ENCODE measurements around the gene GRK5.

Gene GRK5

DNA sequence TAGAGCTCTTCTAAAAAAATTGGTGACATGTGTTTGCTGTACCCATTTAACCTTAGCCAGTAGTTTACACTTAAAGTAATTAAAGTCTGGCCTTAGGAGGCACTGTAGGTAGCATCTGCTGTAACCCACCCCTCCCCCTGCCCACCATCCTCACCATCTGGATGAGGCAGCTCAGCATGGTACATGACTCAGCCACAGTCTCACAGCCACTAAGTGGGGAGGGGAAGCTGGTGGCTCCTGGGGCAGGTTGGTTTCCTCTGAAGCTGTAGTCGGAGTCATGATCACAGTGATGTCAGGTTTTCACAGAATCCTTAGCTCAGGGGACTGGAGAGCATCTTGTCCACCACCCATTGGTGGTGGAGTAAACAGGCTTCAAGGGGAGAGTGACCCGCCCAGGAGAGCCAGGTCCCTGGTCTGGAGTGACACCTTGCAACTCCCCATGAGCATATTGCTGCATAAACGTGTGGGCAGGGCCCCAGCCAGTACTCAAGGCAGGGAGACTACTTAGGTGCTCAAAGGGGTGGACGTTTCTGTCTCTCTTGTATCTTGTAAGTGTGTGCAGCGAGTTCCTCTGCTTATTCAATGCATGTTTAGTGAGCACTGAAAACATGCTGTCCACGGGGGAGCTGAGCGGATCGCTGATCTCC lies 125.9 kb downstream of the GRK5 start:
- Histone ChIP-seq H3K9ac (ENCODE audit: low read depth, low read length) (no peak overlapping the region), H3K4me3 (ENCODE audit: low read depth, low read length) (no peak overlapping the region), H3K9me3 (ENCODE audit: control insufficient read depth, insufficient read depth, low read length) (no peaks in the 10 kb centered on the region), H3K36me3 (ENCODE audit: control insufficient read depth, insufficient read depth, low read length) (no peaks in the 10 kb centered on the region), H3K27me3 (ENCODE audit: control insufficient read depth, insufficient read depth, low read length) (no peaks in the 10 kb centered on the region), H3K4me1 (ENCODE audit: control insufficient read depth, insufficient read depth, low read length) (no peaks in the 10 kb centered on the region)

DNA sequence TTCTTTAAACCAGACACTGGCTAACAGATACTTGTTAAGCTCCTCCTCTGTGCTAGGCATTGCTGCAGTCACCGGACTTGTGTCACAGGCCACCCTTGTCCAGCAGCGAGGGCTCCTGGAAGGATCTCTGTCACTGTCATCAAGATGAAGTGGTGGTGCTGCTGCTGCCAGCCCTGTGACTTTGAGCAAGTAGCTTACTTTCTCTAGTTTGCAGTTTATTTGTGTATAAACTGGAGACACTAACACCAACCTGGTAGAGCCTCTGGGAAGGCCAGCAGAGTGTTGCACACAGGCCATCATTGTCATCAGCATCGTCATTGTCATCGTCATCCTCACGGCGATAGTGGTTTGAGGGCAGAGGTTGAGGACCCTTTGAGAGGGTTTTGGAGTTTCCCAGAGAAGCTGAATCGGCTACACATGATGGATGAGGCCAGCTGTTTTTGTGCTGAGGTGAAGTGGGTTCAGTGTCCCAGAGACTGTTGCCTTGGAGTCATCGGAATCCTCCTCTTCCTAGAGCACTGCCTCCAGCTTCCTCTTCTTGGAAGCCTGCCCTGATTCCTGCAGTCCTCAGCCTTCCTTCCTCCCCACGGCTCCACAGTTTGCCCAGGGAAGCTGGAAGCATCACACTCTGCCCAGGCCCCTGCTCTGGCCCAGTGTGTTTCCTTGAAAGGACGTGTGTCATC lies 128.4 kb downstream of the GRK5 start:
- no peaks in the 10 kb centered on the region for H3K27me3 ChIP-seq (ENCODE audit: control insufficient read depth, insufficient read depth, low read length)
- H3K4me1 ChIP-seq (ENCODE audit: control insufficient read depth, insufficient read depth, low read length): no peaks in the 10 kb centered on the region
- H3K4me3 ChIP-seq (ENCODE audit: low read depth, low read length): no peak overlapping the region
- H3K9me3 ChIP-seq (ENCODE audit: control insufficient read depth, insufficient read depth, low read length): no peaks in the 10 kb centered on the region
- no peak overlapping the region for H3K9ac ChIP-seq (ENCODE audit: low read depth, low read length)
- no peaks in the 10 kb centered on the region for H3K36me3 ChIP-seq (ENCODE audit: control insufficient read depth, insufficient read depth, low read length)

DNA sequence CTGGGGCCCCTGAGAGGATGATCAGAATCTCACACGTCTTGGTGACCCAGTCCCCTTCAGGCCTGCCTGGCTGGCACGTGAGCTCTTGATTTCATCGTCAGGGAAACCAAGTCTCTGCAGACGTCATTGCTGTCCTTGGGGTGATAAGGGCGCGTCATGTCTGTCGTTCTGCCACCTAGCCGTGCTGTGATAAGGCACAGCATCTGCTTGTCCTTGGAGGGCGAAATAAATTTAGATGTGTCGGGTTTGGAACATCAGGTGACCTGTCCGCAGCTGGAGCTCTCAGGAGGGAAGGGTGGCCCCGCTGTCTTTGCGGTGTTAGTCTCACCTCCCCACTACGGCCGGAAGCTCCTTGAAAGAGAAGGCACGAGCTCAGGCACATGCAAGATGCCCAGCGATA lies 129.2 kb downstream of the GRK5 start:
- Histone ChIP-seq H3K9ac (ENCODE audit: low read depth, low read length) (no peak overlapping the region), H3K36me3 (ENCODE audit: control insufficient read depth, insufficient read depth, low read length) (no peaks in the 10 kb centered on the region), H3K9me3 (ENCODE audit: control insufficient read depth, insufficient read depth, low read length) (no peaks in the 10 kb centered on the region), H3K27me3 (ENCODE audit: control insufficient read depth, insufficient read depth, low read length) (no peaks in the 10 kb centered on the region), H3K4me3 (ENCODE audit: low read depth, low read length) (no peak overlapping the region), H3K4me1 (ENCODE audit: control insufficient read depth, insufficient read depth, low read length) (no peaks in the 10 kb centered on the region)

DNA sequence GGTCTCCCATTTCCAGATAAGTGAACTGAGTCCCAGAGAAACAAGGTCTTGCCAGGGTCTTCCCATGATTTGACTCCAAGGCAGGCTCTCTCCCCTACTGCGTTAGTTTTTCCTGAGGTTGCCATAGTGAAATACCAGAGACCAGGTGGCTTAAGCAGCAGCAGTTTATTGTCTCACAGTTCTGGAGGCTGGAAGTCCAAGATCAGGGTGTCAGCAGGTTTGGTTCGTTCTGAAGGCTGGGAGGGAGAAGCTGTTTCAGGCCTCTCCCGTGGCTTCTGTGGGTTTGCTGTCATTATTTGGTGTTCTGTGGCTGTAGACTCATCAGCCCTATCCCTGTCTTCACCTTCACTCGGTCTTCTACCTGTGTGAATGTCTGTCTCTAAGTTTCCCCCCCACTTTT lies 129.9 kb downstream of the GRK5 start:
- Histone ChIP-seq H3K27me3 (ENCODE audit: control insufficient read depth, insufficient read depth, low read length) (no peaks in the 10 kb centered on the region), H3K36me3 (ENCODE audit: control insufficient read depth, insufficient read depth, low read length) (no peaks in the 10 kb centered on the region), H3K9ac (ENCODE audit: low read depth, low read length) (no peak overlapping the region), H3K9me3 (ENCODE audit: control insufficient read depth, insufficient read depth, low read length) (no peaks in the 10 kb centered on the region), H3K4me1 (ENCODE audit: control insufficient read depth, insufficient read depth, low read length) (no peaks in the 10 kb centered on the region), H3K4me3 (ENCODE audit: low read depth, low read length) (no peak overlapping the region)

DNA sequence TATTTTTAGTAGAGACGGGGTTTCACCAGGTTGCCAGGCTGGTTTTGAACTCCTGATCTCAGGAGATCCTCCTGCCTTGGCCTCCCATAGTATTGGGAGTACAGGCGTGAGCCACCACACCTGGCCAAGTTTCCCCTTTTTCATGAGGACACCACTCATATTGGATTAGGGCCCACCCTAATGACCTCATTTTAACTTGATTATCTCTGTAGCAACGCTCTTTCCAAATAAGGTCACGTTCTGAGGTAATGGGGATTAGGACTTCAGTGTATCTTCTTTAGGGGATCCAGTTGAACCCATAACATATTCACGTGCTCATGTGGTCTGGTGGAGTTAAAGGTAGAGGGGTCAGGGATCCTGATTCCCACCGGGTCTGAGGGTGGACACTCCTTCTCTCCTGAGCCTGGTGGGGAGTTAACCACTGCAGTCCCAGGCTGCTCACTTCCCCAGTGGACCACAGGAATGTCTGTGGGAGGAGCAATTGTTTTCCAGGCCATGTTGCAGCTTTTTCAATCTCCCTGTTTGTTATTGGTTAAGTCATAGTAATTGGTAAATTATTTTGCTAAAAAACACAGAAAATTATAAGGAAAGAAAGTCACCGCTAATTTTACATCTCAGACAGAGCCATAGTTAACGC lies 130.5 kb downstream of the GRK5 start:
- H3K4me3 ChIP-seq (ENCODE audit: low read depth, low read length): no peak overlapping the region
- H3K4me1 ChIP-seq (ENCODE audit: control insufficient read depth, insufficient read depth, low read length): no peaks in the 10 kb centered on the region
- no peaks in the 10 kb centered on the region for H3K9me3 ChIP-seq (ENCODE audit: control insufficient read depth, insufficient read depth, low read length)
- no peaks in the 10 kb centered on the region for H3K27me3 ChIP-seq (ENCODE audit: control insufficient read depth, insufficient read depth, low read length)
- H3K9ac ChIP-seq (ENCODE audit: low read depth, low read length): no peak overlapping the region
- H3K36me3 ChIP-seq (ENCODE audit: control insufficient read depth, insufficient read depth, low read length): no peaks in the 10 kb centered on the region

DNA sequence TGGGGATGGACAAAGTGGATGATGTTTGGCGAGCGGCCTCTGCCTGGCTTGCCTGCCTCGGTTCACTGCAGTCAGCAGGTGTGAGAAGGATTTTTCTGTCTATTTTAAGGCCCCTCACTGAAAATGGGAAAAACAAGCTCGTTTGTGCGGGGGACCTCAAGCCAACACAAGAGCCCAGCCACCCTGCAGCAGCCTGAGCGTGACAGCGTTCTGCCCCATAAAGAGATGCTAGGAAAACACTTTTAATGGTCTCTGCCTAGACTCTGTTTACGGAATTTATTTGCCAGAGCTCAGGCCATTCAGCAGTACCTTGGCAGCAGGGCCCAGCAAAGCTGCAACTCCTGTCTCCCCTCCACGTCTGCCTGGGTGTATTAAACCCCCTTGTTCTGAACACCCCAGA lies 131.7 kb downstream of the GRK5 start:
- H3K36me3 ChIP-seq (ENCODE audit: control insufficient read depth, insufficient read depth, low read length): no peaks in the 10 kb centered on the region
- no peaks in the 10 kb centered on the region for H3K27me3 ChIP-seq (ENCODE audit: control insufficient read depth, insufficient read depth, low read length)
- H3K4me3 ChIP-seq (ENCODE audit: low read depth, low read length): no peak overlapping the region
- H3K4me1 ChIP-seq (ENCODE audit: control insufficient read depth, insufficient read depth, low read length): no peaks in the 10 kb centered on the region
- H3K9ac ChIP-seq (ENCODE audit: low read depth, low read length): no peak overlapping the region
- H3K9me3 ChIP-seq (ENCODE audit: control insufficient read depth, insufficient read depth, low read length): no peaks in the 10 kb centered on the region

DNA sequence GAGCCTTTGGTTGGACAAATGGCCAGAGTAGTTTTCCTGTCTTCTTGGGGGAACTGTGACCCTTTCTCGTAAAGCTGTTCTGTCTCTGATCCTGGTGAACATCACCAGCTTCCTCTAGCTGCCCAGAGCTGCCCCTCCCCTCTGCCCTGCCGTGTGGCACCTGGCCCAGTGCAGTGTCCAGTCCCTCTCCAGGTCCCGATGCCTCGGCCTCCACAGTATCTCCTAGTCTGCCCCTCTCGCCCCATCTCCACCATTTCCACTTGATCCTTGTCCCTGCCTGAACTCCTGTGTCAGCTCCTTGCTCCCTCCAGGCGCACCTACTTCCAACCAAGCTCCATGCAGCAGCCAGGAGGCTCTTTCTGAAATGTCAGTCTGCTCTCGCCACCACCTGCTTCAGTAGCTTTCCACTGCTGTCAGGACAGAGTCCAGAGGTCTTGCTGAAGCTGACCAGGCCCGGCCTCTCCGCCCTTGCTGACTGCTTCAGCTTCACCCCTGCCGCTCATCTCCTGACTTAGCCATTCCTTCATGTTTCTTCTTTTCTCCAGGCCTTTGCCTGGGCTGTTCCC lies 133.6 kb downstream of the GRK5 start:
- Histone ChIP-seq H3K36me3 (ENCODE audit: control insufficient read depth, insufficient read depth, low read length) (no peaks in the 10 kb centered on the region), H3K9me3 (ENCODE audit: control insufficient read depth, insufficient read depth, low read length) (no peaks in the 10 kb centered on the region), H3K27me3 (ENCODE audit: control insufficient read depth, insufficient read depth, low read length) (no peaks in the 10 kb centered on the region), H3K9ac (ENCODE audit: low read depth, low read length) (no peak overlapping the region), H3K4me3 (ENCODE audit: low read depth, low read length) (no peak overlapping the region), H3K4me1 (ENCODE audit: control insufficient read depth, insufficient read depth, low read length) (no peaks in the 10 kb centered on the region)

DNA sequence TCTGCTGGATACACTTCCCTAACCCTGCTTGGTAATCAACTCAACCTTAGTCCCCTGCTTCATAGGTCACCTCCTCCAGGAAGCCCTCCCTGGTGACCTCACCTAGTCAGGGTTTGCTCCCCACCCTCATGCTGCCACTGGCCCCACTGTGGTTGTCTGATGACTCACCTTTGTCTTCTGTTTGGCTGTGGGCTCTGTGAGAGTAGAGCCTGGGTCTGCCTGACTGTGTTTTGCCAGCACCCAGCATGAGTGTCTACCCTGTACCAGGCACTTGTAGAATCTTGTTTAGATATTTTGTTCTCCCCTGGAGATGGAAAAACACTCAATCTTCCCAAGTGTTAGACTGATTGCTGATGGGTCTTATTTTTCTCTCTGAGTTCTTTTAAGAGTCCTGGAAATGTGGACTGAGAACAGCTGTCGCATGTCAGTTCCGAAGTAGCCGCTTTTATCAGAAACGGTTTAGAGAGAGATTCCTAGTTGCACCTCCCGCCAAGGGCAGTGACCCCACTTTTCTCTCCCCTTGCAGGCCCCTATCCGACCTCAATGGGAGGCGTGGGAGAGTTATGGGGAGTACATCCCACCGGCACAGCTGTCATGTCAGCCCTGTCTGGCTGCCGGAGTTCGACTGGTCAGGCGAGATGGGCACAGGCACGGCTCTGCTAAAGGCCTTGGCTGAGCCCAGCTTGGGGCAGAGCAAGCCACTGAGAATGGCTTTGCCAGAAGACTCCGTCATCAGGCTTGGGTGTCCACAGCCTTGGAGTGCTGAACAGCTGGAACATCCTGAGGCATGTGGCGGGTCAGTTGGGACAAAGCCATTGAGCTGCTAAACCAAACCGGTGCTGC lies 134.3 kb downstream of the GRK5 start:
- no peaks in the 10 kb centered on the region for H3K9me3 ChIP-seq (ENCODE audit: control insufficient read depth, insufficient read depth, low read length)
- no peaks in the 10 kb centered on the region for H3K36me3 ChIP-seq (ENCODE audit: control insufficient read depth, insufficient read depth, low read length)
- no peaks in the 10 kb centered on the region for H3K27me3 ChIP-seq (ENCODE audit: control insufficient read depth, insufficient read depth, low read length)
- no peak overlapping the region for H3K4me3 ChIP-seq (ENCODE audit: low read depth, low read length)
- H3K9ac ChIP-seq (ENCODE audit: low read depth, low read length): no peak overlapping the region
- no peaks in the 10 kb centered on the region for H3K4me1 ChIP-seq (ENCODE audit: control insufficient read depth, insufficient read depth, low read length)

DNA sequence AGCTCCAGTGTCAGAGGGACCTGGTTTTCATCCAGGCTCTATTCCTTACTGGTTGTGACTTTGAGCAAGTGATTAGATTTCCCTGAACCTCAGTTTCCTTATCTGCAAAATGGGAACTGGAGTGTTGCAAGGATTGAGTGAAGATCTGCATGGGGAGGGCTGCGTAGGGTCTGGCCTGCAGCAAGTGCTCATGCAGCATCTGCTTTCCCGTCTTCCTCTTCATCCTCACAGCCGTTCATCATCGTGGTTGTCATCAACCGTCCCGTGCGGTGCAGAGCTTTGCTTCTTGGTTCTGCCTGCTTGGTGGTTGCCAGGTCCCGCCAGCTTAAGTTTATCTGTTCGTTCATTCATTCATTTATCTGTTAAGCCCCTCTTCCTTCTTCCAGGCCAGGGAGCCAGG lies 135.0 kb downstream of the GRK5 start:
- H3K4me1 ChIP-seq (ENCODE audit: control insufficient read depth, insufficient read depth, low read length): no peaks in the 10 kb centered on the region
- H3K27me3 ChIP-seq (ENCODE audit: control insufficient read depth, insufficient read depth, low read length): no peaks in the 10 kb centered on the region
- H3K9me3 ChIP-seq (ENCODE audit: control insufficient read depth, insufficient read depth, low read length): no peaks in the 10 kb centered on the region
- no peaks in the 10 kb centered on the region for H3K36me3 ChIP-seq (ENCODE audit: control insufficient read depth, insufficient read depth, low read length)
- H3K9ac ChIP-seq (ENCODE audit: low read depth, low read length): no peak overlapping the region
- H3K4me3 ChIP-seq (ENCODE audit: low read depth, low read length): no peak overlapping the region

DNA sequence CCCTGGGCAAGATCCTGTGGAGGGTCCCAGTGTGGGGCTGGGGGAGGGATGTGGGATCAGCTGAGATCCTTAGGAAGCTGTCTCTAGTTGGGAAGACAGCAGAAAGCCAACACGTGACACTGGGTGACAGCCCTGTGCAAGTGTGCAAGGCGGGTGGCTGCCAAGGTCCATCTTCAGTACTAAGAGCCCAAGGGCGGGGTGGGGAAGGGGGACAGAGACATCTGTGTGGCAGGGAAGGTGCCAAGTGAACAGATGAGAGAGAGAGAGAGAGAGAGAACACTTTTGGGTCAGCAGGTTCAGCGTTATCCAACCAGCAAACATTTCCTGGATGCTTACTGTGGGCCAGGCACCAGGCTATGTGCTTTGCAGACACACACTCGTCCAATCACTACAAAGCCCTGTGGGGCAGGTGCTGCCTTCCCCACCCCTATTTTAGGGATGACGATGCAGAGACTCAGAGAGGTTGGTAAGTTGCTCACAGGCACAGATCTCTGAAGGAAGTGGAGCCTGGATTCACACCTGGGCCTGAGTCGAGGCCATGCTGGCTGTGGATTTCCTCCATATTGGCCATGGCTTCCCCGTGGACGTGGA lies 135.7 kb downstream of the GRK5 start:
- Histone ChIP-seq H3K36me3 (ENCODE audit: control insufficient read depth, insufficient read depth, low read length) (no peaks in the 10 kb centered on the region), H3K27me3 (ENCODE audit: control insufficient read depth, insufficient read depth, low read length) (no peaks in the 10 kb centered on the region)

DNA sequence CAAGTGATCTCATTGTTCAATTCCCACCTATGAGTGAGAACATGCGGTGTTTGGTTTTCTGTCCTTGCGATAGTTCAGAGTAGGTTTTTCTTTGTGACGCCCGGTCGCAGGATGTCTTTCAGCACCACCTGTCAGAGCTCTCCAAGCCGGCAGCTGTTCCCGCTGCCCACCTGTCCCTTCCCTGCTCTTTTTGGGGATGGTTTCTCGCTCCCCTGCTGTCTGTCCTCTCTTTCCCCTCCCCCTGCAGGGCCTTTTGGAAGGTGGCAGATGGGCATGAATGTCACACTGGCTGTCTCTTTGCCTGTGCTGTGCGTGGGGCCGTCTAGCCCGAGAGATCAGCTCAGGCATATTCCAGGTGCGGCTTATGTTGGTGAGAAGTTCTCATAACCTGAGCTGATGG lies 137.0 kb downstream of the GRK5 start:
- no peaks in the 10 kb centered on the region for H3K4me1 ChIP-seq (ENCODE audit: control insufficient read depth, insufficient read depth, low read length)
- no peaks in the 10 kb centered on the region for H3K36me3 ChIP-seq (ENCODE audit: control insufficient read depth, insufficient read depth, low read length)
- H3K9me3 ChIP-seq (ENCODE audit: control insufficient read depth, insufficient read depth, low read length): no peaks in the 10 kb centered on the region
- no peak overlapping the region for H3K4me3 ChIP-seq (ENCODE audit: low read depth, low read length)
- no peaks in the 10 kb centered on the region for H3K27me3 ChIP-seq (ENCODE audit: control insufficient read depth, insufficient read depth, low read length)
- no peak overlapping the region for H3K9ac ChIP-seq (ENCODE audit: low read depth, low read length)

More for the DNA sequence above, 135.7 kb downstream of the GRK5 start:
- Histone ChIP-seq H3K9ac (ENCODE audit: low read depth, low read length) (no peak overlapping the region), H3K9me3 (ENCODE audit: control insufficient read depth, insufficient read depth, low read length) (no peaks in the 10 kb centered on the region), H3K4me3 (ENCODE audit: low read depth, low read length) (no peak overlapping the region), H3K4me1 (ENCODE audit: control insufficient read depth, insufficient read depth, low read length) (no peaks in the 10 kb centered on the region)
